Measurements from ENCODE around the gene TMEM255A. TPM values are rescaled to one million over a fixed set of nuclear protein-coding genes. Genes with fewer than 3 reads are reported as not detected.

Gene TMEM255A
- total RNA-seq, 1 donor from 2014 or later = 0.46 TPM

- Mint-ChIP-seq H3K9me3 (ENCODE audit: low read depth) (peaks cover 46% of the 10 kb centered on the region), H3K27ac (no peak overlapping the region), H3K27me3 (no peaks in the 10 kb centered on the region), H3K4me3 (ENCODE audit: low read depth) (no peak overlapping the region), H3K4me1 (ENCODE audit: low read depth) (no peaks in the 10 kb centered on the region), H3K36me3 (ENCODE audit: insufficient read depth) (no peaks in the 10 kb centered on the region)
- no peak for DNase-seq (ENCODE audit: low spot score, unreplicated experiment)
- no peak for TF ChIP-seq CTCF (IDR thresholded peaks at IDR 0.05; ENCODE audit: unreplicated experiment)
Observed at GRCh38 chrX:120336899-120337298, 25.6 kb upstream of the TMEM255A start.

- Mint-ChIP-seq H3K4me1 (ENCODE audit: low read depth) (no peaks in the 10 kb centered on the region), H3K27me3 (no peaks in the 10 kb centered on the region), H3K4me3 (ENCODE audit: low read depth) (no peak overlapping the region), H3K27ac (no peak overlapping the region), H3K36me3 (ENCODE audit: insufficient read depth) (no peaks in the 10 kb centered on the region), H3K9me3 (ENCODE audit: low read depth) (peaks cover 42% of the 10 kb centered on the region)
- DNase-seq (ENCODE audit: low spot score, unreplicated experiment) = no peak
- no peak for TF ChIP-seq CTCF (IDR thresholded peaks at IDR 0.05; ENCODE audit: unreplicated experiment)
Observed at GRCh38 chrX:120335289-120335688, 24.0 kb upstream of the TMEM255A start.

GRCh38 chrX:120334603-120335002 lies 23.3 kb upstream of the TMEM255A start:
- no peak for DNase-seq (ENCODE audit: low spot score, unreplicated experiment)
- no peaks in the 10 kb centered on the region for H3K27me3 Mint-ChIP-seq
- H3K4me3 Mint-ChIP-seq (ENCODE audit: low read depth) = no peak overlapping the region
- no peak for TF ChIP-seq CTCF (IDR thresholded peaks at IDR 0.05; ENCODE audit: unreplicated experiment)
- no peak overlapping the region for H3K27ac Mint-ChIP-seq
- H3K9me3 Mint-ChIP-seq (ENCODE audit: low read depth) = peaks cover 42% of the 10 kb centered on the region
- no peaks in the 10 kb centered on the region for H3K36me3 Mint-ChIP-seq (ENCODE audit: insufficient read depth)
- no peaks in the 10 kb centered on the region for H3K4me1 Mint-ChIP-seq (ENCODE audit: low read depth)

- Mint-ChIP-seq H3K9me3 (ENCODE audit: low read depth) (peaks cover 40% of the 10 kb centered on the region), H3K4me1 (ENCODE audit: low read depth) (no peaks in the 10 kb centered on the region), H3K4me3 (ENCODE audit: low read depth) (no peak overlapping the region), H3K27ac (no peak overlapping the region), H3K36me3 (ENCODE audit: insufficient read depth) (no peaks in the 10 kb centered on the region), H3K27me3 (no peaks in the 10 kb centered on the region)
- no peak for DNase-seq (ENCODE audit: low spot score, unreplicated experiment)
- TF ChIP-seq CTCF (IDR thresholded peaks at IDR 0.05; ENCODE audit: unreplicated experiment) = no peak
Observed at GRCh38 chrX:120334151-120334550, 22.9 kb upstream of the TMEM255A start.

- H3K4me3 Mint-ChIP-seq (ENCODE audit: low read depth) = no peak overlapping the region
- no peaks in the 10 kb centered on the region for H3K27me3 Mint-ChIP-seq
- no peak for TF ChIP-seq CTCF (IDR thresholded peaks at IDR 0.05; ENCODE audit: unreplicated experiment)
- no peak overlapping the region for H3K27ac Mint-ChIP-seq
- H3K36me3 Mint-ChIP-seq (ENCODE audit: insufficient read depth) = no peaks in the 10 kb centered on the region
- H3K4me1 Mint-ChIP-seq (ENCODE audit: low read depth) = no peaks in the 10 kb centered on the region
- no peak for DNase-seq (ENCODE audit: low spot score, unreplicated experiment)
- peaks cover 35% of the 10 kb centered on the region for H3K9me3 Mint-ChIP-seq (ENCODE audit: low read depth)
Observed at GRCh38 chrX:120332394-120332793, 21.1 kb upstream of the TMEM255A start.
